Endothelial cell of umbilical vein (primary cell): ENCODE results near the gene MBLAC1.

Experiments used
- JUN ChIP-seq: IDR thresholded peaks from 2 replicates; pipeline ENCODE4 v1.6.1; 2011; ENCODE audit warnings: borderline replicate concordance, low read depth; ENCODE audit not compliant: insufficient read length, insufficient read depth
- POLR2A ChIP-seq: IDR thresholded peaks from 2 replicates; pipeline ENCODE4 v1.6.1; 2012; ENCODE audit warnings: low read depth, mild to moderate bottlenecking, control low read depth, low read length
- POLR2AphosphoS5 ChIP-seq: IDR thresholded peaks from 2 replicates; pipeline ENCODE4 v1.6.1; 2012; ENCODE audit warnings: low read depth, mild to moderate bottlenecking, control low read depth, low read length, moderate library complexity; ENCODE audit not compliant: insufficient read depth
- TF ChIP-seq, protein P1 (sequence below), 2 donors: IDR thresholded peaks; 1 replicate in 1 of 2; 2 replicates in 1 of 2; pipeline ENCODE4 v1.5.1; 2011; ENCODE audit warnings: low read length in 2 of 2, mild to moderate bottlenecking in 2 of 2, moderate library complexity in 2 of 2, control low read depth in 1 of 2, inconsistent platforms in 1 of 2, low read depth in 1 of 2; ENCODE audit not compliant: insufficient read depth in 1 of 2; ENCODE audit errors: extremely low read depth in 1 of 2

DNA sequence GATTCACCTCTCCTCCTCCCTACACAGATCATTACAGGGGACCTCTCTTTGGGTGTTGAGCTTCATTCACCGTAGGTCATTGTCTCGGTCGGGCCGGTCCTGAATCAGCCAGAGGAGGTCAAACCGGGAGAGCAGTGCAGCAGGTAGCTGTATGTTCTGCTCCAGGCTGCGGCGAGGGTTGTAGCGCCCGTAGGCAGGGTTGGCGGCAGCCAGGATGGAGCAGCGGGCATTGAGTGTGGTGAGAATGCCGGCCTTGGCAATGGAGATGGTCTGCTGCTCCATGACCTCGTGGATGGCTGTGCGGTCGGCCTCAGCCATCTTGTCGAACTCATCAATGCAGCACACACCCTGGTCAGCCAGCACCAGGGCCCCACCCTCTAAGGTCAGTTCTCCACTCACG is 31.1 kb upstream of the MBLAC1 start:
- TF ChIP-seq, protein P1, sequence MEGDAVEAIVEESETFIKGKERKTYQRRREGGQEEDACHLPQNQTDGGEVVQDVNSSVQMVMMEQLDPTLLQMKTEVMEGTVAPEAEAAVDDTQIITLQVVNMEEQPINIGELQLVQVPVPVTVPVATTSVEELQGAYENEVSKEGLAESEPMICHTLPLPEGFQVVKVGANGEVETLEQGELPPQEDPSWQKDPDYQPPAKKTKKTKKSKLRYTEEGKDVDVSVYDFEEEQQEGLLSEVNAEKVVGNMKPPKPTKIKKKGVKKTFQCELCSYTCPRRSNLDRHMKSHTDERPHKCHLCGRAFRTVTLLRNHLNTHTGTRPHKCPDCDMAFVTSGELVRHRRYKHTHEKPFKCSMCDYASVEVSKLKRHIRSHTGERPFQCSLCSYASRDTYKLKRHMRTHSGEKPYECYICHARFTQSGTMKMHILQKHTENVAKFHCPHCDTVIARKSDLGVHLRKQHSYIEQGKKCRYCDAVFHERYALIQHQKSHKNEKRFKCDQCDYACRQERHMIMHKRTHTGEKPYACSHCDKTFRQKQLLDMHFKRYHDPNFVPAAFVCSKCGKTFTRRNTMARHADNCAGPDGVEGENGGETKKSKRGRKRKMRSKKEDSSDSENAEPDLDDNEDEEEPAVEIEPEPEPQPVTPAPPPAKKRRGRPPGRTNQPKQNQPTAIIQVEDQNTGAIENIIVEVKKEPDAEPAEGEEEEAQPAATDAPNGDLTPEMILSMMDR (IDR thresholded peaks at IDR 0.05; ENCODE audit: extremely low read depth in 1 of 2, insufficient read depth in 1 of 2, low read depth in 1 of 2, low read length in 2 of 2) = no peak
- no peak for TF ChIP-seq POLR2AphosphoS5
- TF ChIP-seq POLR2A = no peak
- TF ChIP-seq JUN = no peak
